ENCODE measurements around the gene BSG.

- TF ChIP-seq CTCF (IDR thresholded peaks at IDR 0.05 in 8 of 11, conservative IDR thresholded peaks at IDR 0.05 in 3 of 11), result no peak
- no peak for TF ChIP-seq POLR2AphosphoS5 (IDR thresholded peaks at IDR 0.05)
These were observed 51.0 kb downstream of the BSG start for GRCh38 chr19:623175-623916.
